Spleen (tissue), 11 donors: ENCODE data around the gene JAG1. TPM values are rescaled to one million over a fixed set of nuclear protein-coding genes. Genes with fewer than 3 reads are reported as not detected.

ENCODE experiments used
- DNase-seq: peaks from one replicate; pipeline ENCODE4 v3.0.0-alpha.2; 2020
- H3K27ac ChIP-seq, 8 donors: fragments of 200-600 bp; sonication (generic) in 7 of 8; 1 replicate in 4 of 8; 2 replicates in 4 of 8; pipeline versions ENCODE4 v1.5.0 to v1.8.0; 2016 to 2021; ENCODE audit warnings: inconsistent platforms in 4 of 8, mild to moderate bottlenecking in 4 of 8, moderate library complexity in 1 of 8
- H3K27me3 ChIP-seq, 7 donors: fragments of 200-600 bp; sonication (generic) in 6 of 7; replicated peaks in 1 of 7; 1 replicate in 4 of 7; 2 replicates in 3 of 7; pipeline versions ENCODE4 v1.5.0 to v1.8.0; 2016 to 2021; ENCODE audit warnings: inconsistent platforms in 3 of 7, mild to moderate bottlenecking in 1 of 7
- H3K36me3 ChIP-seq, 6 donors: fragments of 200-600 bp; sonication (generic) in 5 of 6; 1 replicate in 4 of 6; 2 replicates in 2 of 6; pipeline versions ENCODE4 v1.5.0 to v1.8.0; 2016 to 2021; ENCODE audit warnings: inconsistent platforms in 2 of 6
- H3K4me1 ChIP-seq, 6 donors: fragments of 200-600 bp; sonication (generic) in 5 of 6; 1 replicate in 3 of 6; 2 replicates in 3 of 6; pipeline versions ENCODE4 v1.5.0 to v1.8.0; 2016 to 2021; ENCODE audit warnings: inconsistent platforms in 3 of 6
- H3K4me3 ChIP-seq, 8 donors: fragments of 200-600 bp; sonication (generic) in 7 of 8; 1 replicate in 4 of 8; 2 replicates in 4 of 8; pipeline versions ENCODE4 v1.5.0 to v1.8.0; 2016 to 2021; ENCODE audit warnings: inconsistent platforms in 4 of 8, mild to moderate bottlenecking in 4 of 8, moderate library complexity in 2 of 8
- H3K9me3 ChIP-seq, 8 donors: fragments of 200-600 bp; sonication (generic) in 7 of 8; 1 replicate in 4 of 8; 2 replicates in 4 of 8; pipeline versions ENCODE4 v1.5.0 to v1.8.0; 2016 to 2021; ENCODE audit warnings: inconsistent platforms in 4 of 8
- POLR2A ChIP-seq, 3 donors: fragments of 450-650 bp; IDR thresholded peaks; one replicate each; pipeline ENCODE4 v1.5.1; 2017; ENCODE audit warnings: antibody characterized with exemption in 3 of 3, mild to moderate bottlenecking in 1 of 3
- POLR2AphosphoS5 ChIP-seq, 3 donors: sonication (generic); formaldehyde crosslinking; IDR thresholded peaks; one replicate each; pipeline ENCODE4 v1.5.1; 2017; ENCODE audit warnings: antibody characterized with exemption in 3 of 3
- WGBS, 5 donors: extraction: QIAGEN DNeasy Blood & Tissue Kit in 3 of 5; methylation state at CpG; one replicate each; pipeline versions ENCODE4 v1.1.5 to v1.1.7; 2013 to 2018; 5-methylcytosine and 5-hydroxymethylcytosine counted together
- intact Hi-C: fragments of 100-400 bp; cut with DNase I; formaldehyde crosslinking; loops from one replicate; pipeline ENCODE4 v1.15.0; 2023; ENCODE audit warnings: low total_unique reads
- polyA plus RNA-seq, 3 donors: library from polyadenylated mRNA; stranded (reverse); fragments of 200-250 nt; gene quantifications; one replicate each; pipeline ENCODE4 v1.2.1, GENCODE V29; 2013
- total RNA-seq, 7 donors: library from RNA; depleted of rRNA in 3 of 7; stranded (reverse); fragments of >200 nt in 3 of 7; fragmentation: NEBNext Ultra II Directional in 4 of 7; extraction: Animal tissue kit (Norgen Biotek cat#: 25700) in 4 of 7; gene quantifications; one replicate each; pipeline versions ENCODE4 v1.1.0 to v1.2.1, GENCODE V29; 2016 to 2021
- TF ChIP-seq, protein P1 (sequence below), 11 experiments: fragments of 200-600 bp in 7 of 11; fragments of 450-650 bp in 4 of 11; sonication (generic) in 4 of 11; IDR thresholded peaks in 8 of 11; conservative IDR thresholded peaks in 3 of 11; 1 replicate in 7 of 11; 2 replicates in 4 of 11; pipeline versions ENCODE4 v1.4.0 to v1.8.0; 2016 to 2021; ENCODE audit warnings: antibody characterized with exemption in 11 of 11, inconsistent platforms in 4 of 11, mild to moderate bottlenecking in 1 of 11
- donor health status: healthy with polysubstance abuse.
- donor health status: DM: no; HTN: no; CAD: no; lungs with moderate emphysema.
- donor health status: DM: no; HTN: no; CAD: no.
- donor health status: Bipolar disorder and iron deficiency.
- donor health status: healthy.
- donor health status: DM: no; HTN: no; CAD: no.
- donor health status: DM: yes; HTN: yes; CAD: no.

Gene JAG1
- total and polyA plus RNA-seq, 10 donors, result 5.6 to 85.3 (median 50.1) TPM

- intact Hi-C loops, result no loop called here
- peak overlapping the region in 5 of 8 donors; percentile 7 to 59 (median 50) for H3K27ac ChIP-seq
Measured at GRCh38 chr20:10652660-10653261, 21.0 kb downstream of the JAG1 start.

GRCh38 chr20:10652185-10652584 is 21.6 kb downstream of the JAG1 start:
- H3K27me3 ChIP-seq, result no peaks in the 10 kb centered on the region
- 86 to 91% (median 89%) methylated on average over 9 of the region's 9 CpGs for WGBS, 5 donors
- TF ChIP-seq POLR2A (IDR thresholded peaks at IDR 0.05), result no peak
- TF ChIP-seq, protein P1, sequence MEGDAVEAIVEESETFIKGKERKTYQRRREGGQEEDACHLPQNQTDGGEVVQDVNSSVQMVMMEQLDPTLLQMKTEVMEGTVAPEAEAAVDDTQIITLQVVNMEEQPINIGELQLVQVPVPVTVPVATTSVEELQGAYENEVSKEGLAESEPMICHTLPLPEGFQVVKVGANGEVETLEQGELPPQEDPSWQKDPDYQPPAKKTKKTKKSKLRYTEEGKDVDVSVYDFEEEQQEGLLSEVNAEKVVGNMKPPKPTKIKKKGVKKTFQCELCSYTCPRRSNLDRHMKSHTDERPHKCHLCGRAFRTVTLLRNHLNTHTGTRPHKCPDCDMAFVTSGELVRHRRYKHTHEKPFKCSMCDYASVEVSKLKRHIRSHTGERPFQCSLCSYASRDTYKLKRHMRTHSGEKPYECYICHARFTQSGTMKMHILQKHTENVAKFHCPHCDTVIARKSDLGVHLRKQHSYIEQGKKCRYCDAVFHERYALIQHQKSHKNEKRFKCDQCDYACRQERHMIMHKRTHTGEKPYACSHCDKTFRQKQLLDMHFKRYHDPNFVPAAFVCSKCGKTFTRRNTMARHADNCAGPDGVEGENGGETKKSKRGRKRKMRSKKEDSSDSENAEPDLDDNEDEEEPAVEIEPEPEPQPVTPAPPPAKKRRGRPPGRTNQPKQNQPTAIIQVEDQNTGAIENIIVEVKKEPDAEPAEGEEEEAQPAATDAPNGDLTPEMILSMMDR (IDR thresholded peaks at IDR 0.05 in 8 of 11, conservative IDR thresholded peaks at IDR 0.05 in 3 of 11), result no peak
- TF ChIP-seq POLR2AphosphoS5 (IDR thresholded peaks at IDR 0.05), result no peak
- H3K4me3 ChIP-seq, result no peak overlapping the region
- peak overlapping the region in 4 of 8 donors; percentile 23 to 59 (median 46) for H3K27ac ChIP-seq
- H3K9me3 ChIP-seq, result no peaks in the 10 kb centered on the region
- peaks cover 0 to 76% (median 23%) of the 10 kb centered on the region in 6 donors for H3K4me1 ChIP-seq
- DNase-seq, result no peak
- H3K36me3 ChIP-seq, result peaks cover 0 to 98% (median 24%) of the 10 kb centered on the region in 6 donors
- intact Hi-C loops, result no loop called here

More at GRCh38 chr20:10652660-10653261, 21.0 kb downstream of the JAG1 start:
- 53 to 72% (median 59%) methylated on average over 9 of the region's 9 CpGs for WGBS, 5 donors
- peak in 1 of 3 donors; percentile 12 for TF ChIP-seq POLR2AphosphoS5 (IDR thresholded peaks at IDR 0.05)
- no peak for TF ChIP-seq POLR2A (IDR thresholded peaks at IDR 0.05)
- TF ChIP-seq, protein P1 (IDR thresholded peaks at IDR 0.05 in 8 of 11, conservative IDR thresholded peaks at IDR 0.05 in 3 of 11), result no peak
- no peak overlapping the region for H3K4me3 ChIP-seq
- H3K9me3 ChIP-seq, result no peaks in the 10 kb centered on the region
- peaks cover 0 to 98% (median 20%) of the 10 kb centered on the region in 6 donors for H3K36me3 ChIP-seq
- H3K4me1 ChIP-seq, result peaks cover 0 to 81% (median 23%) of the 10 kb centered on the region in 6 donors
- no peaks in the 10 kb centered on the region for H3K27me3 ChIP-seq
- DNase-seq, result no peak

- 46 to 56% (median 49%) methylated on average over 14 to 15 of the region's 15 CpGs for WGBS, 5 donors
- no peaks in the 10 kb centered on the region for H3K9me3 ChIP-seq
- peaks cover 0 to 69% (median 22%) of the 10 kb centered on the region in 6 donors for H3K4me1 ChIP-seq
- no peak for DNase-seq
- intact Hi-C loops, result no loop called here
- TF ChIP-seq, protein P1 (IDR thresholded peaks at IDR 0.05 in 8 of 11, conservative IDR thresholded peaks at IDR 0.05 in 3 of 11), result no peak
- no peak for TF ChIP-seq POLR2A (IDR thresholded peaks at IDR 0.05)
- peak in 1 of 3 donors; percentile 22 for TF ChIP-seq POLR2AphosphoS5 (IDR thresholded peaks at IDR 0.05)
- H3K36me3 ChIP-seq, result peaks cover 0 to 98% (median 30%) of the 10 kb centered on the region in 6 donors
- H3K27ac ChIP-seq, result peak overlapping the region in 3 of 8 donors; percentile 23 to 59 (median 24)
- no peaks in the 10 kb centered on the region for H3K27me3 ChIP-seq
- H3K4me3 ChIP-seq, result no peak overlapping the region
Measured at GRCh38 chr20:10651227-10651990, 22.4 kb downstream of the JAG1 start.

- 54 to 87% (median 78%) methylated on average over 3 of the region's 3 CpGs for WGBS, 5 donors
- intact Hi-C loops, result no loop called here
Measured at GRCh38 chr20:10649797-10650160, 24.0 kb downstream of the JAG1 start.

More at GRCh38 chr20:10649797-10650160, 24.0 kb downstream of the JAG1 start:
- Histone ChIP-seq H3K4me1 (peaks cover 0 to 54% (median 17%) of the 10 kb centered on the region in 6 donors), H3K4me3 (no peak overlapping the region), H3K36me3 (peaks cover 0 to 98% (median 41%) of the 10 kb centered on the region in 6 donors), H3K9me3 (no peaks in the 10 kb centered on the region), H3K27ac (peak overlapping the region in 3 of 8 donors; percentile 6 to 25 (median 21)), H3K27me3 (no peaks in the 10 kb centered on the region)
- TF ChIP-seq POLR2A (IDR thresholded peaks at IDR 0.05), result no peak
- TF ChIP-seq, protein P1 (IDR thresholded peaks at IDR 0.05 in 8 of 11, conservative IDR thresholded peaks at IDR 0.05 in 3 of 11), result no peak
- no peak for TF ChIP-seq POLR2AphosphoS5 (IDR thresholded peaks at IDR 0.05)
- DNase-seq, result no peak
